K562 (cell line): ENCODE results near the gene CTXN1.

Experiments
- RAD21 ChIP-seq, 2 experiments: fragments of 250-450 bp in 1 of 2; fragments of 450-650 bp in 1 of 2; sonication (Bioruptor Pico) in 1 of 2; formaldehyde crosslinking in 1 of 2; IDR thresholded peaks in 1 of 2; conservative IDR thresholded peaks in 1 of 2; 2 replicates each; pipeline versions ENCODE4 v1.4.0 to v1.8.0; 2020 to 2022; ENCODE audit warnings: mild to moderate bottlenecking in 2 of 2, moderate library complexity in 1 of 2
- TCF7L2 ChIP-seq: fragments of 150-350 bp; IDR thresholded peaks from 2 replicates; pipeline ENCODE4 v1.6.1; 2016; ENCODE audit warnings: low read depth, mild to moderate bottlenecking, low read length, moderate library complexity
- TF ChIP-seq, protein P1 (sequence below), 2 experiments: fragments of 450-650 bp; formaldehyde crosslinking in 1 of 2; IDR thresholded peaks; 2 replicates each; pipeline versions ENCODE4 v1.4.0 to v1.6.1; 2014 to 2020; ENCODE audit warnings: mild to moderate bottlenecking in 2 of 2, borderline replicate concordance in 1 of 2, low read depth in 1 of 2

DNA sequence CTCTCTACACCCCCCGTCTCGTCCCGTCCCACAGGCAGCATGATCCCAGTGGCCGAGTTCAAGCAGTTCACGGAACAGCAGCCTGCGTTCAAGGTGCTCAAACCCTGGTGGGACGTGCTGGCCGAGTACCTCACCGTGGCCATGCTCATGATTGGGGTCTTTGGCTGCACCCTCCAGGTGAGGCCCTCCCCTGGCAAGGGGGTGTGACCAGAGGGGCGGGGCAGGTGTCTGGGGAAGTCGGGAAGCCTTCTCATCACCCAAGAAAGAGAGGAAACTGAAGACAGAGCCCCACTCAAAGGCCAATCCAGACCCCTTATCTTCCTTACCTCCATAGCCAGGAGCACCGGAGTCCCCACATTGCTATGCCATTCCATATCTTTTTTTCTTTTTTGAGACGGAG lies 30.4 kb downstream of the CTXN1 start:
- no peak for TF ChIP-seq RAD21 (CRISPR knock-in tag; conservative IDR thresholded peaks at IDR 0.05 in 1 of 2, IDR thresholded peaks at IDR 0.05 in 1 of 2)
- TF ChIP-seq TCF7L2, result no peak
- TF ChIP-seq, protein P1, sequence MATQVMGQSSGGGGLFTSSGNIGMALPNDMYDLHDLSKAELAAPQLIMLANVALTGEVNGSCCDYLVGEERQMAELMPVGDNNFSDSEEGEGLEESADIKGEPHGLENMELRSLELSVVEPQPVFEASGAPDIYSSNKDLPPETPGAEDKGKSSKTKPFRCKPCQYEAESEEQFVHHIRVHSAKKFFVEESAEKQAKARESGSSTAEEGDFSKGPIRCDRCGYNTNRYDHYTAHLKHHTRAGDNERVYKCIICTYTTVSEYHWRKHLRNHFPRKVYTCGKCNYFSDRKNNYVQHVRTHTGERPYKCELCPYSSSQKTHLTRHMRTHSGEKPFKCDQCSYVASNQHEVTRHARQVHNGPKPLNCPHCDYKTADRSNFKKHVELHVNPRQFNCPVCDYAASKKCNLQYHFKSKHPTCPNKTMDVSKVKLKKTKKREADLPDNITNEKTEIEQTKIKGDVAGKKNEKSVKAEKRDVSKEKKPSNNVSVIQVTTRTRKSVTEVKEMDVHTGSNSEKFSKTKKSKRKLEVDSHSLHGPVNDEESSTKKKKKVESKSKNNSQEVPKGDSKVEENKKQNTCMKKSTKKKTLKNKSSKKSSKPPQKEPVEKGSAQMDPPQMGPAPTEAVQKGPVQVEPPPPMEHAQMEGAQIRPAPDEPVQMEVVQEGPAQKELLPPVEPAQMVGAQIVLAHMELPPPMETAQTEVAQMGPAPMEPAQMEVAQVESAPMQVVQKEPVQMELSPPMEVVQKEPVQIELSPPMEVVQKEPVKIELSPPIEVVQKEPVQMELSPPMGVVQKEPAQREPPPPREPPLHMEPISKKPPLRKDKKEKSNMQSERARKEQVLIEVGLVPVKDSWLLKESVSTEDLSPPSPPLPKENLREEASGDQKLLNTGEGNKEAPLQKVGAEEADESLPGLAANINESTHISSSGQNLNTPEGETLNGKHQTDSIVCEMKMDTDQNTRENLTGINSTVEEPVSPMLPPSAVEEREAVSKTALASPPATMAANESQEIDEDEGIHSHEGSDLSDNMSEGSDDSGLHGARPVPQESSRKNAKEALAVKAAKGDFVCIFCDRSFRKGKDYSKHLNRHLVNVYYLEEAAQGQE (IDR thresholded peaks at IDR 0.05; ENCODE audit: borderline replicate concordance), result no peak
- TF ChIP-seq, protein P1 (CRISPR knock-in tag; IDR thresholded peaks at IDR 0.05; ENCODE audit: low read depth), result no peak
